ENCODE results near the gene SPEN.

Gene SPEN

GRCh38 chr1:15947382-15948090 is 100.0 kb downstream of the SPEN start:
- no peak for DNase-seq (ENCODE audit: low read depth)

GRCh38 chr1:15948091-15948591 is 100.6 kb downstream of the SPEN start:
- no peak for DNase-seq (ENCODE audit: low read depth)

GRCh38 chr1:15948595-15949452 is 101.3 kb downstream of the SPEN start:
- peak; percentile 97 for DNase-seq (ENCODE audit: low read depth)

DNA sequence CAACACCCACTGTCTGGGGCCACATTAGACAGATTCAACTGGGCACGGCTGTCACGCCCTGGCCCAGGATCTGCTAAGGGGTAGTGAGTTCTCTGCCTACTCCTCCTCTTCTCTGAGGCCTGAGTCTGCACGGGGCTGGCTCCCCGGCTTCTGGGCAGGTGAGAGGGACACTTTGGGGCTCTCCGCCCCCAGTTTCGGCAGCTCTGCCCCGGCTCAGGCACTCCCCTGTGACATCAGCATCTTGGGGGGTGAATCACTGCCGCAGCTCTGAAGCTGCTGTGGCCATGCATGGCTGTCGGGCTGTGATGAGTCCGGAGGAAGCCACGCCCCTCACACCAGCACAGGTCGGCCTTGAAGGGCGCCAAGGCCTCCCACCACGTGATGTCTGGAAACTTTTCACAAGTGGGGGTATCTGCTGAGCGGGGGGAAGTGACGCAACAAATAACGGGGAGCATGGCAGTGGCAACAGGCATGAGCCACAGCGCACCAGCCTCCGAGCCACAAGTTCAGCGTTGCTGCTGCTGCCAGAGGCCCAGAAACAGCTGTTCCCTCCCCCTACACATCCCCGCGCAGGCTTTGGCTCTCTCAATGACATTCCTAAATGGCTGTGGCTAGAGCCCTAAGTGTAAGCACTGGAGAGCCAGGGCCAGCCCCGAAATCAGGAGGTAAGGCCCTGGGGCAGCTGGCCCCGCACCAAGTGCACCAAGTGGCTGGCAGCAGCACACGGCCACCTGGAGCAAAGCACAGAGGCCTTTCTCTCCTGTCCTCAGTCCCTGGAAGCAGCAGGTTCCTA is 102.1 kb downstream of the SPEN start:
- DNase-seq (ENCODE audit: low read depth): peak; percentile 99

DNA sequence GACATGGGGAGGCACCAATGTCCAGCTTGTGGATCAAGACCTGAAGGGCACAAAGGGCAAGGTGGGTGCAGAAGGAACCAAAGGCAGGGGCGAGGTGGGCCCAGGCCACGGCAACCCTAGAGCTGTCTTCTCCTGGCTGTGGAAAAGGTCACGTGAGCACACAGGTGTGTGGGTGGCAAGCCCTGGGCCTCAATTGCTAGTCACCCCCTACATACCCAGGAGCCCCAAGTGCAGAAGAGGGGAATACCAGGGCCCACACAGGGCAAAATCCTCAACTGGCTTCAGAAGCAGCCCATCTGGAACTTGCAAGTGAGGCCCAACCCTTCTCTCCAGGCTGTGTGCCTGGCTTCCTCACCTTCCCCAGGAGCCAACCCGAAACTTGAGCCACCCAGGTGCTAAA is 102.8 kb downstream of the SPEN start:
- no peak for DNase-seq (ENCODE audit: low read depth)

- DNase-seq (ENCODE audit: low read depth): peak; percentile 90
Observed at GRCh38 chr1:15950763-15951295, 103.3 kb downstream of the SPEN start.

- DNase-seq (ENCODE audit: low read depth): peak; percentile 60
Observed at GRCh38 chr1:15951341-15952153, 104.0 kb downstream of the SPEN start.

DNA sequence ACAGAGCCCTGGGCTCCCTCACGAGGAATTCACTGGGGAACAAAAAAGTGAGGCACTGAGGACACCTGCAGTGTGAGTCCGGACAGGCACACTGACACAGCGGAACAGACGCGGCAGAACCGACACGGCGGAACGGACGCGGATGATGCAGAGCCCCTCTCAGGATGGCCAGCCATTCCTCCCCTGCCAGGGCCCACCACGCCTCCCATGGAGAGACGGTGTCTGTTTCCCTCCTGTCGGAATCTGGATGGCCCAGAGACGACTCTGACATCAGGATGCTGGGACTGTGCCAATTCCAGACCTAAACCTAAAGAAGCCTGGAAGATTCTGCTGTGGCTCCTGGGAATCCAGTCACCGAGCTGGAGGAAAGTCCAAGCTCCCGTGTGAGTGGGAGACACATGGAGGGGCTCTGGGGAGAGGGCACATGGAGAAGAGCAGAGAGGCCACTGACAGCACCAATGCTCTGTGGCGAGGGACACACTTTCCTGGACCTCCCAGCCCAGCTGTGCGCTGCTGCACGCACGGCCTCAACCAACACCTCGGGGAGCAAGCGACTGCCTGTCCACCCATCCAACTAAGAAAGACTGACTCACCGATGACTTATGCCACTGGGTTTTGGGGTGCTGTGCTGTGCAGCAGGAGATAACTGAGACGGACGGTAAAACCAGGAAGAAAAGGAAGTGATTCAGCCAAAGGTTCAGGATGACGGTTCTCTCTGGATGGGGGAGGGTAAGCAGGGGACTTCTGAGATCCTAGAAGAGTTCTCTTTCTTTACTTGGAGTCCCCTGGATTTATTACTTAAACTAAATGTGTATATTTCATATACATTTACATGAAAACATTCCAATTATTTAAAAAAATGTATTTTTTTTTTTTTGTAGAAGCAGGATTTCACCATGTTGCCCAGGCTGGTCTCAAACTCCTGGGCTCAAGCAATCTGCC is 105.1 kb downstream of the SPEN start:
- peak; percentile 94 for DNase-seq (ENCODE audit: low read depth)

GRCh38 chr1:15953294-15953771 is 105.8 kb downstream of the SPEN start:
- DNase-seq (ENCODE audit: low read depth): peak; percentile 21

DNA sequence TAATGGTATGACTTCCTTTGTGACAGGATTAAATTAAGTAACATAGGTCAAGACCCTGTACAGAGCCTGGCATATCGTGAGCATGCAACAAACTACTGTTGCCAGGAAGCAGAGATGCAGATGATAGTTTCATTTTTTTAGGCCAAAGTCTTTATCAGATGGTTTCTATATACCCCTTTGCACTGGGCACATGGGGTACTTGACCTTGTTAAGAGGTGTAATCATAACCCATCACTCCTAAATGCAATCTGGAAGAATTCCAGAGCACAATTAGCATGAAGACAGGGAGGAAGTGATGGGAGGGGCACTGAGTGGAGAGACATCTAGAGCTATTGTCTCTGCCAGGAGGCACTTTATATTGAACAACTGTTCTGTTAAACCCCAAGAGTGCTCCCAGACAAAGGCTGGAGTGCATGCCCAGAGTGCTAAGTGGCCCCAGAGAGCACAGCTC is 106.3 kb downstream of the SPEN start:
- no peak for DNase-seq (ENCODE audit: low read depth)

DNA sequence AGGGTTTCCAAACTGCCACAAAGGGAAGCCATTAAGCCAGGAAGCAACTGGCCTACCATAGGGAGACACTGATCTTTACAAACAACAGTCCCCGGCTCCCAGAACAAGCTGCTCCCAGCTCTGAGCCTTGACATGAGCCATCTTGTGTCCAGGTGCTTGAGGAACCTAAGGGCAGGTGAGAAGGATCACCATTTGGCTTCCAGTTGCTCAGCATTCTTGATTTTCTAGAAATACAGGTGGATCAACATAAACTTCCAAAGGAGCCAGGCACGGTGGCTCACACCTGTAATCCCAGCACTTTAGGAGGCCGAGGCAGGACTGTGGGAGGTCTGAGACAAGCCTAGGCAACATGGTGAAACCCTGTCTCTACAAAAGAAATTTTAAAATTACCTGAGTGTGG is 106.8 kb downstream of the SPEN start:
- DNase-seq (ENCODE audit: low read depth): no peak

DNA sequence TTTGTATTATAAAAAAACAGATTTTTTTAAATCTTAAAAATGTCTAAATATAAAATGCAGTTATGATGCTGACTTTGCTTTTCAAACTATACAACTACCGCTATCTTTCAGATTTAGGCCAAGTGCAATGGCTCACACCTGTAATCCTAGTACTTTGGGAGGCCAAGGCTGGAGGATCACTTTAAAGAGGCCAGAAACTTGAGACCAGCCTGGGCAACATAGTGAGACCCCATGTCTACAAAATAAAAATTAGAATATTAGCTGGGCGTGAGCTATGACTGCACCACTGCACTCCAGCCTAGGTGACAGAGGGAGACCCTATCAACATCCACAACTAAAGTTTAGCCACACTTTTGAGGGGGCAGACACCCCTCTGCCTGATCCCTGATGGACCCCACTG is 108.0 kb downstream of the SPEN start:
- no peak for DNase-seq (ENCODE audit: low read depth)

- peak; percentile 40 for DNase-seq (ENCODE audit: low read depth)
Observed at GRCh38 chr1:15956150-15956549, 108.6 kb downstream of the SPEN start.

GRCh38 chr1:15957221-15958095 is 110.0 kb downstream of the SPEN start:
- no peak for DNase-seq (ENCODE audit: low read depth)

- no peak for DNase-seq (ENCODE audit: low read depth)
Observed at GRCh38 chr1:15958111-15958510, 110.6 kb downstream of the SPEN start.

- no peak for DNase-seq (ENCODE audit: low read depth)
Observed at GRCh38 chr1:15958793-15959192, 111.3 kb downstream of the SPEN start.

GRCh38 chr1:15959424-15959823 is 111.9 kb downstream of the SPEN start:
- DNase-seq (ENCODE audit: low read depth): no peak

DNA sequence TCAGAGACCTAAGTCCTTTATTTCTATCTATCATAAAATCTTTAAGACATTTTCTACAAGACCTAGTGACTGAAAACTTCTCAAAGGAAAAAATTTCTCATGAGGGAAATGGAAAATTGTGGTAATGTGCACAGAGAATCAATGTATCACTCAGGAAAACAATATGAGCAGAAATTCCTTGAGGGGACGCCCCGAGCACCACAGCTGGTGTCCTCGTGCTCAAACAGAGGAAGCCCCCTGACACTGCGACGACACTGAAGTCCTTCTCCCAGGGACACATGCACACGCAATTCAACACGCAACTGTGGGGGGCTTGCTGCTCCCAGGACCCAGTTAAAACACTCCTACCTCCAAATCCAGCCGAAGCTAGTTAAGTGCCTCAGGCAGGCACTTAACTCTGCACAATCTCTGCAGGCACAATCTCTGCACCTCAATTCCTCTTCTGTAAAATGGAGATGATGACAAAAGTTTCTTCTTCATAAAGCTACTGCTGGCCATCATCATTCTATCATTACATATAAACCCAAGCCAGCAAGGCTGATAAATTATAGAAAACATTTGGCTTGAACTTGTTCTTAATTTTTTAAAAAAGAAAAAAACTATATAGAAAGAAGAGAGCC is 112.4 kb downstream of the SPEN start:
- no peak for DNase-seq (ENCODE audit: low read depth)

All from amniotic epithelial cell (primary cell).